Stimulated activated CD8-positive, alpha-beta memory T cell treated with anti-CD3 and anti-CD28 coated beads, Interleukin-7, amount 100 ng/mL, for 48 hours (primary cell): ENCODE measurements around the gene HACD4.
"Not testable (repeated sequence)": the region's sequence is repeated elsewhere in the genome, so short reads cannot be mapped to it uniquely, and the experiment has no call there.

Experiments used
- DNase-seq, 2 donors: peaks; one replicate each; pipeline ENCODE4 v3.0.0-alpha.2; 2020; ENCODE audit warnings: low read depth in 1 of 2; ENCODE audit errors: extremely low read depth in 1 of 2

The HACD4 gene

GRCh38 chr9:21016701-21017491 is 14.5 kb downstream of the HACD4 start:
- DNase-seq: no peak

- DNase-seq: no peak
These were observed 15.4 kb downstream of the HACD4 start for GRCh38 chr9:21015995-21016394.

DNA sequence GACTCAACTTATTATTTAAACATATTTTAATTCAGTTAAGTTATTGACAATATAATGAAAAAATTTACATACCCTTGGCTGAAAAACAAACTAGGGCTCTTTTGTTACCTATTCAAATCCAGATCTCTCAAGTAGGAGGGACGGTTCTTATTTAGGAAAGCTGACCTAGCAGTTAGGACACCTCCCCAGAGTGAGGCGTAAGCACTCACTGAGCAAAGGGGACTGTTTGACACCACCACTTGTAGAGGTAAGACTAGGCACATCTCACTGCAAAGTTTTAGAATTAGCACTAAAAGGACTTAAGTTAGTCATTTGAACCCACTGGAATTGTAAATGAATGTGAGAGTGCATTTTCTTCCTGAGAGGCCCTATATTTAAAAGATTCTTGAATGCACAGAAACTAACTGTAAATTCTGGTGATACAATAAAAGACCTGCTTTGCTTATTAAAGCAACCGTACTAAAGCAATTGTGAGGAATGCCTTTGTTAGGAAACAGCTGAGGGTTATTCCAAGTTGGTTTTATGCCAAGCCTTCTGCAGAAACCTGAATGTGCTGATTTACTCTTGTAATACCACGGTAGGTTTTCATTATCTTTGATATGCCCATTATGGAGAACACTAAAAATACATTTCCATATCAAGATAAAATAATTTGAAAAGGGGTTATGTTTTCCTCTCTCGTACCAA is 16.2 kb downstream of the HACD4 start:
- DNase-seq: no peak

GRCh38 chr9:21002040-21002439 is 29.4 kb downstream of the HACD4 start:
- no peak for DNase-seq

DNA sequence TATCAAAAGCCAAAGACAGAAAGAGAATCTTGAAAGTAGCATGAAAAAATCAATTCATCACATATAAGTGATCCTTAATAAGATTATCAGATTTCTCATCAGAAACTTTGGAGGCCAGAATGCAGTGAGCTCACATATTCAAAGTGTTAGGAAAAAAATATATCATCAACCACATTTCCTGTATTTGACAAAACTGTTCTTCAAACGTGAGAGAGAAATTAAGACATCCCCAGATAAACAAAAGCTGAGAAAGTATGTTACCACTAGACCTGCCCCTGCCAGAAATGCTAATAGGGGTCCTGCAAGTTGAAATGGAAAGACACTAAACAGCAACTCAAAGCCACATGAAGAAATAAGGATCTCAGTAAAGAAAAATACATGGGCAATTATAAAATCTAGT is 29.9 kb downstream of the HACD4 start:
- no peak for DNase-seq

DNA sequence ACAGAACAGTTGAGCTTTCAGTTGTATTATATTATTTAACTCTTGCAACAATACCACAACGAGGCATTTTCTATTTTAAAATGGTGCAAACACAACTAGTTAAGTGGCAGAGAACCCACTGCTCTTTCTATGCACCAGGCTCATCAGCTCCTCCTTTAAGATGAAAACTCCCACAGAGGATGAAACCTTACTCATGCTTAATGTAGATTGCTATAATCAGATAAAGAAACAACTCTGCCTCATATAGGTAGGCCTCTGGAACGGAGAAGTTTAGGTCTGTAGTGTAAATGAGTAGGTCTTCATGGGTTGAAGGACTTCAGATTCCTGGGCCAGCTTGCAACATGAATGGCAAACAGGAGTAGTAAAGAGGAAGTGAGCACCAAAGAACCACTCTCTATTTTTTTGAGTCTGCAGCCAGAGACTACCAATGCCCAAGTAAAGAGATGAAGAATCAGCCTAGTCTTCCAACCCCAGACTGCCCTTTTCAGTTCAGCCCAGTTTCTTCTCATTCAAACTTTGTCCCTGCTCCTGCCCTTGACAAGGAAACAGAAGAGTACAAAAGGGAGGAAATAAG is 33.9 kb downstream of the HACD4 start:
- DNase-seq: no peak

- DNase-seq: no peak
These were observed 34.6 kb downstream of the HACD4 start for GRCh38 chr9:20996809-20997208.

DNA sequence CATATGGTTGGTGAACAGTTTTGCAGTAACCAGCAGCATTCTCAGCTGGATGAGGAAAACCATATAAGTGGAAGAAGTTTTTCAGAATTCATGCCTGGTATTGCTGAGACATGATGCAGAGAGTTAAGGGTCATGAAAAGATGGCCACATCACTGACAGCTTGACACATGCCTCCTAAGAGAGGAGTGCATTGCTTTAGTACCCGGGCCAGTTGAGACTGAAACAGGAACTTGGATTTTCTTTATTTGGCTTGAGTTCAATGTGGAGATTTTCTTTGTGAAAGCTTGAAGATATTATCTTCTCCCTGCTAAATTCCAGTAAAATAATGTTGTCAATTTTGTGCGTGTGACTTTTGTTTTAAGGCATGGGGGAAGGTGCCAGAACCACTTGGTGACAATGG is 35.8 kb downstream of the HACD4 start:
- DNase-seq: no peak

GRCh38 chr9:20994486-20994885 is 37.0 kb downstream of the HACD4 start:
- no peak for DNase-seq

DNA sequence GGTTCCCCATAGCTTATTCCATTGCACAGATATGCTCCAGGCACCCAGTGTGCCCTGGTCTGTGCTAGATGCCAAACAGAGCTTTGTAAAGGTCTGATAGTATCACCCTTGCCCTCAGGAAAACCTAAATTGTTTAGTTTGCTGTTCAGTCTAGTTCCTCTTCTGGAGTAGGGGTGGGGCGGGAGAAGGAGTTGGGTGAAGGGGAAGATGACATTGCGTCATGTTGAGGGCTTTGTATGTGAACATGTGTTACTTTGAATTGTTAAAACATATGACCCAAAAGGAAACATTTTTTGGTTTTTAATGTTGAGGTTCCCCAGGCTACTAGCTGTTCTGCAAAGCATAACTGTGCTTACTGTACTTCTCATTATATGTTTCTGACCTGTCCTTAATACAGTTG is 40.6 kb downstream of the HACD4 start:
- DNase-seq: no peak

DNA sequence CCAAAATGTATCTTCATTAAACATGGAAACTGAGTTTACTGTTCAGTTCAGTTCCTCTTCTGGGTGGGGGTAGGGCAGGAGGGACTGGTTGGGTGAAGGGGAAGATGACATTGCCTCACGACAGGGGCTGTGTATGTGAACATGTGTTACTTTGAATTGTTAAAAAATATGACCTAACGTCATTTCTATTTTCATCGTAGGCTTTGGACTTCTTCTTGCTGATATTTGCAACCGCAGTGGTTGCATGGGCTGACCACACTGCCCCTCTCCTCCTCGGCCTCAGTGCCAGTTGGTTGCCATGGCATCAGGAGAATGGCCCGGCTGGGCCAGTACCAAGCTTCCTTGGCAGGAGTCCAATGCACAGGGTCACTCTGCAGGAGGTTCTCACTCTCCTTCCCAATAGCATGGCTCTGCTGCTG is 41.5 kb downstream of the HACD4 start:
- no peak for DNase-seq

GRCh38 chr9:20988671-20989315 is 42.6 kb downstream of the HACD4 start:
- DNase-seq: no peak

- no peak for DNase-seq
These were observed 43.4 kb downstream of the HACD4 start for GRCh38 chr9:20988061-20988460.

DNA sequence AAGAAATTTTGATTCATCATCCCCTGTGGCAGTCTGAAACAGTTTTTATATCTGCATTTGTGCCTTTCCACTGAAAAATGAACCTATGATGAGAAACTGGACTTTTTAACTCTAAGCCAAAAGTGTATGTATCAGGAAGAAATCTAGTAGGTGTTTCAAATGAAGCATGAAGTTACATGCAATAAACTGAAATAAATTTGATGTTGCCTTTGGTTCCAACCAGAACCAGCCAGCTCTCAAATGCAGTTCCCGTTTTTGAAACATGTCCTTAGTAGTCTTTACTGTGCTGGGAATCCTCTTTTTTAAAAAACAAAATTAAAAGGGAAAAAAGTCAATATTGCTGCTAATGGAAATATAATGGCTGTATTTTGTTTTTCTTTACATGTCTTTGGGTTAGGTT is 43.9 kb downstream of the HACD4 start:
- no peak for DNase-seq

GRCh38 chr9:20985851-20986600 is 45.4 kb downstream of the HACD4 start:
- DNase-seq: no peak

GRCh38 chr9:20984506-20984905 is 46.9 kb downstream of the HACD4 start:
- DNase-seq: no peak

DNA sequence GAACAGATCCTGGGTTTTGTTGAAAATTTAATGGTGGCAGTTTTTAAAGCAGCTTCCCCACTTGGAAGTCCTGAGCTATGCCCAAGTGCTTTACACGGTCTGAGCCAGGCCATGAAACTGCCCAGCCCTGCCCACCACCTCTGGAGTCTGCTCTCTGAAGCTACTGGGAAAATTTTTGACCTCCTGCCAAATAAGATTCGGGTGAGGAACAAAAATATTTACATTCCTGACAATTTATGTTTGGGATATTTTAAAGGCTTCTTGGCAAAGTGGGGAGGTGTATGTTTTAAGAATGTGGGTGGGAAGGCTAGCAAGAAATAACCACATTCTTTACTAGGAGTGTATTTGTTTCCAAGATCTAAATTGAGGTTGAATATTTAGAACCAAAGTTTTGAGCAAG is 50.0 kb downstream of the HACD4 start:
- DNase-seq: no peak

- DNase-seq: no peak
These were observed 50.5 kb downstream of the HACD4 start for GRCh38 chr9:20980832-20981455.

DNA sequence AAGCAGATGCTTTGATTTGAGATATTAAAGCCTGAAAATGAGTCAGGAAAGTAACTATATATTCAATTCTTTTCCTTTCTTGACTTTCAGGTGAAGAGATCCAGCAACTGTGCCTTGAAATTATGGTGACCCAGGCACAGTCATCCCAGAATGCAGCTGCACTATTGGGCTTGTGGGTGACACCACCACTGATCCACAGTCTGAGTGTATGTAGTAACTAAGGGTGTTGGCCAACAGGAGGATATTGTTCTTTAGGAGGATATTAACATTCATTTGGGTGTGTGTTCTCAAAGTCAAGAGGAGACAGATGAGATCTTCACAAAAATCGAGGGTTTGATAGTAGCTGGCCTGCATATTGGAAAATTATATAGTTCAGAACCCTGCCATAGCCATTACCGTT is 53.2 kb downstream of the HACD4 start:
- DNase-seq: no peak

- DNase-seq: not testable (repeated sequence)
These were observed 57.1 kb downstream of the HACD4 start for GRCh38 chr9:20974191-20974938.
